Osteoblast (primary cell): ENCODE data around the gene TRIOBP. TPM values are rescaled to one million over a fixed set of nuclear protein-coding genes. Genes with fewer than 3 reads are reported as not detected.
A peak's percentile ranks its signal among the peaks of the same experiment; 100 is the strongest.

Experiments
- DNase-seq: peaks from one replicate; pipeline ENCODE4 v3.0.0; 2011; ENCODE audit warnings: low spot score, mixed read lengths; ENCODE audit not compliant: insufficient read length; ENCODE audit errors: missing footprints
- H2AFZ ChIP-seq: 2 replicates; pipeline ENCODE4 v1.6.0; 2011; ENCODE audit warnings: mild to moderate bottlenecking, low read length
- H3K27ac ChIP-seq: 2 replicates; pipeline ENCODE4 v1.5.1; 2011; ENCODE audit warnings: mild to moderate bottlenecking, low read depth, low read length, moderate library complexity
- H3K27me3 ChIP-seq: 2 replicates; pipeline ENCODE4 v1.6.0; 2012; ENCODE audit warnings: mild to moderate bottlenecking, control low read depth, inconsistent platforms, low read length, moderate library complexity; ENCODE audit not compliant: insufficient read depth
- H3K36me3 ChIP-seq: 2 replicates; pipeline ENCODE4 v1.5.1; 2011; ENCODE audit warnings: mild to moderate bottlenecking, low read length, control low read depth, moderate library complexity; ENCODE audit not compliant: insufficient read depth
- H3K4me1 ChIP-seq: 2 replicates; pipeline ENCODE4 v1.5.1; 2011; ENCODE audit warnings: mild to moderate bottlenecking, low read length, control low read depth, moderate library complexity; ENCODE audit not compliant: insufficient read depth
- H3K4me2 ChIP-seq: 2 replicates; pipeline ENCODE4 v1.6.0; 2011; ENCODE audit warnings: mild to moderate bottlenecking, low read length; ENCODE audit not compliant: insufficient read depth
- H3K4me3 ChIP-seq: fragments of 200-600 bp; sonication (generic); 3 replicates; pipeline ENCODE4 v1.5.1; 2012; ENCODE audit warnings: mild to moderate bottlenecking, low read length, inconsistent platforms; ENCODE audit not compliant: insufficient read depth
- H3K79me2 ChIP-seq: 2 replicates; pipeline ENCODE4 v1.6.0; 2012; ENCODE audit warnings: mild to moderate bottlenecking, low read length, control low read depth, inconsistent platforms; ENCODE audit not compliant: insufficient read depth
- H3K9me3 ChIP-seq: 2 replicates; pipeline ENCODE4 v1.5.1; 2011; ENCODE audit warnings: low read depth, low read length, control low read depth
- H4K20me1 ChIP-seq: 2 replicates; pipeline ENCODE4 v1.6.0; 2012; ENCODE audit warnings: mild to moderate bottlenecking, low read length, control low read depth; ENCODE audit not compliant: insufficient read depth
- total RNA-seq: library from RNA; depleted of rRNA; stranded (reverse); fragments of >200 nt; gene quantifications from 2 replicates; pipeline ENCODE4 v1.2.3, GENCODE V29; 2012
- TF ChIP-seq, protein P1 (sequence below): IDR thresholded peaks from 2 replicates; pipeline ENCODE4 v1.5.1; 2011; ENCODE audit warnings: mild to moderate bottlenecking, low read depth, low read length, moderate library complexity; ENCODE audit errors: extremely low read depth

The TRIOBP gene
- total RNA-seq, 1 donor = 162 TPM

DNA sequence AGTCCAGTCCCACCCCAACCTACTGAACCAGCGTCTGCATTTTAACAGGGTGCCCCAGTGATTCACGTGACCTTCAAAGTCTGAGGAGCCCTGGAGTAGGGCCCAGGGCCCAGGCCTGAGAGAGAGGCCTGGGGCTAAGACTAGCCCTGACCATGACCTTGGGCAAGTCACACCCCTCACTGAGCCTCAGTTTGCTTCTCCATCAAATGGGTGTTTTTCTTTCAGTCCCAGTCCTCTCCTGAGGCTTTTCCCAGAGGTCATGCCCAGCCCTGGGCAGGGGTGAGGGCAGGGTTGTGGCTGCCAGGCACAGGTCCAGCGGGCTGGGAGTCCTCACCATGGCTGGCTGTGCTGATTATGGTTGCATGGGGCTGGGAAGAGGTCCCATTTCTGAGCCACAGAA lies 77.9 kb downstream of the TRIOBP start:
- Histone ChIP-seq H4K20me1 (no peaks in the 10 kb centered on the region), H2AFZ (no peak overlapping the region), H3K36me3 (peaks cover 46% of the 10 kb centered on the region), H3K4me2 (no peak overlapping the region), H3K79me2 (no peaks in the 10 kb centered on the region), H3K27me3 (no peaks in the 10 kb centered on the region), H3K27ac (peak overlapping the region; percentile 77), H3K4me1 (peaks cover 26% of the 10 kb centered on the region), H3K9me3 (no peaks in the 10 kb centered on the region), H3K4me3 (no peak overlapping the region)
- peak; percentile 39 for DNase-seq
- TF ChIP-seq, protein P1, sequence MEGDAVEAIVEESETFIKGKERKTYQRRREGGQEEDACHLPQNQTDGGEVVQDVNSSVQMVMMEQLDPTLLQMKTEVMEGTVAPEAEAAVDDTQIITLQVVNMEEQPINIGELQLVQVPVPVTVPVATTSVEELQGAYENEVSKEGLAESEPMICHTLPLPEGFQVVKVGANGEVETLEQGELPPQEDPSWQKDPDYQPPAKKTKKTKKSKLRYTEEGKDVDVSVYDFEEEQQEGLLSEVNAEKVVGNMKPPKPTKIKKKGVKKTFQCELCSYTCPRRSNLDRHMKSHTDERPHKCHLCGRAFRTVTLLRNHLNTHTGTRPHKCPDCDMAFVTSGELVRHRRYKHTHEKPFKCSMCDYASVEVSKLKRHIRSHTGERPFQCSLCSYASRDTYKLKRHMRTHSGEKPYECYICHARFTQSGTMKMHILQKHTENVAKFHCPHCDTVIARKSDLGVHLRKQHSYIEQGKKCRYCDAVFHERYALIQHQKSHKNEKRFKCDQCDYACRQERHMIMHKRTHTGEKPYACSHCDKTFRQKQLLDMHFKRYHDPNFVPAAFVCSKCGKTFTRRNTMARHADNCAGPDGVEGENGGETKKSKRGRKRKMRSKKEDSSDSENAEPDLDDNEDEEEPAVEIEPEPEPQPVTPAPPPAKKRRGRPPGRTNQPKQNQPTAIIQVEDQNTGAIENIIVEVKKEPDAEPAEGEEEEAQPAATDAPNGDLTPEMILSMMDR = no peak

DNA sequence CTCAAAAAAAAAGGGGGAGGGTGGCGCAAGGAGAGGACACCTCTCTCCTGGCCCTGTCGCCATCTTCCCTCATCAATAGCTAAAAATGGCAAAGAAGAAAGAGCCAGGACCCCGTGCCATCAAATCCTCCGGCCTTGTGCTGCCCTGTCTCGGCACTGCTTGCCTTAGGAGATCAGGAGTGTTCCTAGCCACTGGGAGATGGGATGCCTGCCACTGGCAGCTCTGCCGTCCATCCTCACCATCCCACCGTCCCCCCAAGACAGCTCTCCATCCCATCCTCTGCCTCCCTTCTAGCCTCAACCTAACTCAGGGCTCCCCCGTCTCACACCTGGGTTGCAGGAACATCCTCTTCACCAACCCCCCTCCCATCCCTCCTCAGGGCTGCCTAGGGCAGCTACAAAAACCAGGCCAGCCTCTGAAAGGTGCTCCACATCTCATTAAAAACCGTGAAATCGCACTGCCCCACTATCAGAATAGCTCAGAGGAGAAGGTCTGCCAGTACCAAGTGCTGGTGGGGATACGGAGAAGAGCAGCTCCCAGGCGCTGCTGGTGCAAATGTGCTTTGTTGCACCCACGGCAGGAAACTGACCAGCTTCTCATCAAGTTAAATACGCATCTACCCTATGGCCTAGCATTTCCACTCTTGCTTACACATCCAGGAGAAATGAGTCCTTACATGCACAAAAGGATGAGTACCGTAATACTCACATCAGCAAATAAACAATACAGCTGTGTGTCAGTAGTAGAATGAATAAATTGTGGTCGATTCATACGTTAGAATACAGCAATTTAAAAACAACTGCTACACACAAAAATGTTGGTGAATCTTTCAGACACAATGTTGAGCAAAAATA lies 79.2 kb downstream of the TRIOBP start:
- H3K4me1 ChIP-seq = peaks cover 26% of the 10 kb centered on the region
- peak overlapping the region; percentile 77 for H3K27ac ChIP-seq
- peak; percentile 93 for DNase-seq
- no peaks in the 10 kb centered on the region for H3K9me3 ChIP-seq
- no peaks in the 10 kb centered on the region for H4K20me1 ChIP-seq
- TF ChIP-seq, protein P1 = no peak
- H3K79me2 ChIP-seq = no peaks in the 10 kb centered on the region
- no peak overlapping the region for H3K4me3 ChIP-seq
- no peak overlapping the region for H2AFZ ChIP-seq
- H3K36me3 ChIP-seq = peaks cover 42% of the 10 kb centered on the region
- H3K4me2 ChIP-seq = peak overlapping the region; percentile 60
- no peaks in the 10 kb centered on the region for H3K27me3 ChIP-seq

GRCh38 chr22:37776639-37777005 lies 79.8 kb downstream of the TRIOBP start:
- Histone ChIP-seq H4K20me1 (no peaks in the 10 kb centered on the region), H2AFZ (no peak overlapping the region), H3K9me3 (no peaks in the 10 kb centered on the region), H3K4me1 (peaks cover 29% of the 10 kb centered on the region), H3K79me2 (no peaks in the 10 kb centered on the region), H3K4me2 (peak overlapping the region; percentile 60), H3K27me3 (no peaks in the 10 kb centered on the region), H3K36me3 (peaks cover 36% of the 10 kb centered on the region), H3K4me3 (peak overlapping the region; percentile 10), H3K27ac (peak overlapping the region; percentile 77)
- TF ChIP-seq, protein P1 = no peak
- DNase-seq = peak; percentile 76

DNA sequence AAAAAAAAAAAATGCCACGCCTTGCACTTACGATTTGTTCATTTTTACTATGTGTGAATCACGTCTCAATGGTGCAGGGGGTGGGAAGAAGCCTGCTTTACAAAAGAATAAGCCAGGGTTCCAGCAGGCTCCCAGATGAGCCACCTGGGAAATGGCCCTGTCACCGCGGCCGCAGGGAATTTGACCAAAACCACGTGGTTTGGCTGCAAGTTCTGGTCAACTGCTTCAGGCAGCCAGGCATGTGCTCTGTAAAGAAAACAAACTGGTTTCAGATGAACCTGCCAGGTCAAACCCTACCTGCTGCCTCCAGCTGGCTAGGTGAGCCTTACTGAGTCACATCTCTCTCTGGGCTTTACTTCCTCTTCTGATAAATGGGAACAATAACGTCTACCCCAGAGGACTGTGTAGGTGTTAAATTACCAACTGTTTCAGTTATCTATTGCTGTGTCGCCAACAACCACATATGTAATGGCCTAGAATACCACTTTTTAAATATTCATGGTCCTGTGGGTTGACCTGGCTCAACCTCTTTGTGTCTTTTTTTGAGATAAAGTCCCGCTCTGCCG lies 80.4 kb downstream of the TRIOBP start:
- DNase-seq = peak; percentile 94
- TF ChIP-seq, protein P1 = no peak
- H3K9me3 ChIP-seq = no peaks in the 10 kb centered on the region
- no peak overlapping the region for H2AFZ ChIP-seq
- H3K27me3 ChIP-seq = no peaks in the 10 kb centered on the region
- H3K4me2 ChIP-seq = peak overlapping the region; percentile 60
- peaks cover 35% of the 10 kb centered on the region for H3K4me1 ChIP-seq
- no peaks in the 10 kb centered on the region for H3K79me2 ChIP-seq
- H3K4me3 ChIP-seq = peak overlapping the region; percentile 10
- H3K27ac ChIP-seq = peak overlapping the region; percentile 77
- no peaks in the 10 kb centered on the region for H4K20me1 ChIP-seq
- peaks cover 30% of the 10 kb centered on the region for H3K36me3 ChIP-seq
